T-helper 1 cell treated with Interleukin-12 subunit alpha and Interleukin-12 subunit beta and Interleukin-4 antibody, amounts not matched to agents 30 μg/mL and 1 μg/mL, for 36 hours (primary cell): ENCODE results near the gene SCAPER.

ENCODE experiments used
- H3K27ac Mint-ChIP-seq: one replicate; pipeline ENCODE4 v1.8.0; 2021; ENCODE audit warnings: mild to moderate bottlenecking, mixed read lengths
- H3K27me3 Mint-ChIP-seq: one replicate; pipeline ENCODE4 v1.8.0; 2021; ENCODE audit warnings: low read depth, mixed read lengths
- H3K36me3 Mint-ChIP-seq: one replicate; pipeline ENCODE4 v1.8.0; 2021; ENCODE audit warnings: low read depth, mixed read lengths
- H3K4me1 Mint-ChIP-seq: one replicate; pipeline ENCODE4 v1.8.0; 2021; ENCODE audit warnings: low read depth, mixed read lengths
- H3K4me3 Mint-ChIP-seq: one replicate; pipeline ENCODE4 v1.8.0; 2021; ENCODE audit warnings: mild to moderate bottlenecking, moderate library complexity, mixed read lengths
- H3K9me3 Mint-ChIP-seq: one replicate; pipeline ENCODE4 v1.8.0; 2021; ENCODE audit warnings: mixed read lengths

SCAPER gene

GRCh38 chr15:76668900-76669299 lies 236.2 kb downstream of the SCAPER start:
- Mint-ChIP-seq H3K4me1 (no peaks in the 10 kb centered on the region), H3K27ac (no peak overlapping the region), H3K9me3 (no peaks in the 10 kb centered on the region), H3K27me3 (no peaks in the 10 kb centered on the region), H3K4me3 (no peak overlapping the region), H3K36me3 (peaks cover 6% of the 10 kb centered on the region)

GRCh38 chr15:76667943-76668715 lies 237.0 kb downstream of the SCAPER start:
- Mint-ChIP-seq H3K4me3 (no peak overlapping the region), H3K4me1 (no peaks in the 10 kb centered on the region), H3K36me3 (peaks cover 6% of the 10 kb centered on the region), H3K27ac (no peak overlapping the region), H3K9me3 (no peaks in the 10 kb centered on the region), H3K27me3 (no peaks in the 10 kb centered on the region)

- Mint-ChIP-seq H3K4me3 (no peak overlapping the region), H3K4me1 (no peaks in the 10 kb centered on the region), H3K9me3 (peaks cover 2% of the 10 kb centered on the region), H3K27ac (no peak overlapping the region), H3K27me3 (no peaks in the 10 kb centered on the region), H3K36me3 (peaks cover 17% of the 10 kb centered on the region)
Measured at GRCh38 chr15:76664895-76665294, 240.2 kb downstream of the SCAPER start.

- Mint-ChIP-seq H3K9me3 (peaks cover 5% of the 10 kb centered on the region), H3K27me3 (no peaks in the 10 kb centered on the region), H3K4me1 (no peaks in the 10 kb centered on the region), H3K4me3 (no peak overlapping the region), H3K27ac (no peak overlapping the region), H3K36me3 (peaks cover 20% of the 10 kb centered on the region)
Measured at GRCh38 chr15:76664411-76664810, 240.7 kb downstream of the SCAPER start.

GRCh38 chr15:76663529-76663928 lies 241.6 kb downstream of the SCAPER start:
- H3K27me3 Mint-ChIP-seq, result no peaks in the 10 kb centered on the region
- H3K9me3 Mint-ChIP-seq, result peaks cover 8% of the 10 kb centered on the region
- peaks cover 24% of the 10 kb centered on the region for H3K36me3 Mint-ChIP-seq

GRCh38 chr15:76648732-76649444 lies 256.3 kb downstream of the SCAPER start:
- H3K27ac Mint-ChIP-seq, result no peak overlapping the region
- no peak overlapping the region for H3K4me3 Mint-ChIP-seq

More at GRCh38 chr15:76663529-76663928, 241.6 kb downstream of the SCAPER start:
- Mint-ChIP-seq H3K4me1 (no peaks in the 10 kb centered on the region), H3K27ac (no peak overlapping the region), H3K4me3 (no peak overlapping the region)

GRCh38 chr15:76647612-76648011 lies 257.5 kb downstream of the SCAPER start:
- H3K27me3 Mint-ChIP-seq, result no peaks in the 10 kb centered on the region
- H3K4me3 Mint-ChIP-seq, result no peak overlapping the region
- H3K9me3 Mint-ChIP-seq, result peaks cover 13% of the 10 kb centered on the region
- peaks cover 16% of the 10 kb centered on the region for H3K36me3 Mint-ChIP-seq
- no peaks in the 10 kb centered on the region for H3K4me1 Mint-ChIP-seq
- no peak overlapping the region for H3K27ac Mint-ChIP-seq

More at GRCh38 chr15:76648732-76649444, 256.3 kb downstream of the SCAPER start:
- H3K4me1 Mint-ChIP-seq, result peaks cover 3% of the 10 kb centered on the region
- H3K36me3 Mint-ChIP-seq, result peaks cover 29% of the 10 kb centered on the region
- H3K27me3 Mint-ChIP-seq, result no peaks in the 10 kb centered on the region
- H3K9me3 Mint-ChIP-seq, result peaks cover 26% of the 10 kb centered on the region

GRCh38 chr15:76644646-76645045 lies 260.5 kb downstream of the SCAPER start:
- no peaks in the 10 kb centered on the region for H3K27me3 Mint-ChIP-seq
- H3K36me3 Mint-ChIP-seq, result peaks cover 7% of the 10 kb centered on the region
- H3K4me3 Mint-ChIP-seq, result no peak overlapping the region
- no peaks in the 10 kb centered on the region for H3K4me1 Mint-ChIP-seq
- no peak overlapping the region for H3K27ac Mint-ChIP-seq
- peaks cover 5% of the 10 kb centered on the region for H3K9me3 Mint-ChIP-seq

GRCh38 chr15:76642671-76643070 lies 262.5 kb downstream of the SCAPER start:
- Mint-ChIP-seq H3K27me3 (no peaks in the 10 kb centered on the region), H3K4me1 (no peaks in the 10 kb centered on the region), H3K4me3 (no peak overlapping the region), H3K9me3 (no peaks in the 10 kb centered on the region), H3K27ac (no peak overlapping the region), H3K36me3 (no peaks in the 10 kb centered on the region)

- Mint-ChIP-seq H3K27me3 (no peaks in the 10 kb centered on the region), H3K27ac (no peak overlapping the region), H3K36me3 (peaks cover 8% of the 10 kb centered on the region), H3K4me1 (no peaks in the 10 kb centered on the region), H3K9me3 (peaks cover 15% of the 10 kb centered on the region), H3K4me3 (no peak overlapping the region)
Measured at GRCh38 chr15:76637166-76637565, 268.0 kb downstream of the SCAPER start.

GRCh38 chr15:76636059-76636458 lies 269.1 kb downstream of the SCAPER start:
- Mint-ChIP-seq H3K36me3 (peaks cover 8% of the 10 kb centered on the region), H3K4me1 (no peaks in the 10 kb centered on the region), H3K27ac (no peak overlapping the region), H3K4me3 (no peak overlapping the region), H3K9me3 (peaks cover 15% of the 10 kb centered on the region), H3K27me3 (no peaks in the 10 kb centered on the region)

- no peaks in the 10 kb centered on the region for H3K4me1 Mint-ChIP-seq
- no peaks in the 10 kb centered on the region for H3K27me3 Mint-ChIP-seq
- H3K9me3 Mint-ChIP-seq, result peaks cover 8% of the 10 kb centered on the region
- H3K27ac Mint-ChIP-seq, result no peak overlapping the region
- H3K4me3 Mint-ChIP-seq, result no peak overlapping the region
- H3K36me3 Mint-ChIP-seq, result no peaks in the 10 kb centered on the region
Measured at GRCh38 chr15:76626611-76627010, 278.5 kb downstream of the SCAPER start.

- Mint-ChIP-seq H3K27me3 (no peaks in the 10 kb centered on the region), H3K4me1 (no peaks in the 10 kb centered on the region), H3K27ac (no peak overlapping the region), H3K36me3 (peaks cover 2% of the 10 kb centered on the region), H3K9me3 (peaks cover 8% of the 10 kb centered on the region), H3K4me3 (no peak overlapping the region)
Measured at GRCh38 chr15:76625267-76625666, 279.9 kb downstream of the SCAPER start.

GRCh38 chr15:76614725-76615124 lies 290.4 kb downstream of the SCAPER start:
- Mint-ChIP-seq H3K4me3 (no peak overlapping the region), H3K4me1 (peaks cover 3% of the 10 kb centered on the region), H3K27me3 (no peaks in the 10 kb centered on the region), H3K9me3 (peaks cover 34% of the 10 kb centered on the region), H3K36me3 (peaks cover 18% of the 10 kb centered on the region), H3K27ac (no peak overlapping the region)
